H1 (cell line): Measurements from ENCODE around the gene RHBDF1. TPM values are rescaled to one million over a fixed set of nuclear protein-coding genes. Genes with fewer than 3 reads are reported as not detected.

Experiments used
- GABPA ChIP-seq: IDR thresholded peaks from 2 replicates; pipeline ENCODE4 v1.6.1; 2011; ENCODE audit warnings: mild to moderate bottlenecking, low read length, moderate library complexity, borderline replicate concordance; ENCODE audit not compliant: insufficient read depth
- polyA plus RNA-seq, 7 experiments: library from polyadenylated mRNA; depleted of rRNA in 3 of 7; stranded (reverse) in 5 of 7; unstranded in 2 of 7; fragments of >200 nt in 5 of 7; fragments of 200-250 nt in 2 of 7; gene quantifications; 1 replicate in 5 of 7; 2 replicates in 1 of 7; 4 replicates in 1 of 7; pipeline versions ENCODE4 v1.2.1 to v1.2.3, GENCODE V29; 2011 to 2013; ENCODE audit warnings: missing spikeins in 2 of 7, mixed read lengths in 2 of 7
- total RNA-seq: library from RNA; stranded (reverse); fragmentation: NEBNext Ultra II Directional; extraction: Animal tissue kit (Norgen Biotek cat#: 25700); gene quantifications from 2 replicates; pipeline ENCODE4 v1.2.1, GENCODE V29; 2021

RHBDF1 gene
- total and polyA plus RNA-seq, 2 of the 8 experiments (the other 6 are each of a cell fraction or from before 2014, with no cell fraction given): 37.4 to 51.6 TPM

- TF ChIP-seq GABPA: 0 out of 2 replicates have a peak, but pooled peaks have one; percentile 46
- TF ChIP-seq, all 59 proteins: peak for 3
Observed at GRCh38 chr16:77273-77806, 4.9 kb upstream of the RHBDF1 start (continued).
